Mucosa of descending colon (tissue), 3 donors: ENCODE results near the gene CACNA1E. TPM values are rescaled to one million over a fixed set of nuclear protein-coding genes. Genes with fewer than 3 reads are reported as not detected.
A peak's percentile ranks its signal among the peaks of the same experiment; 100 is the strongest.

ENCODE experiments used
- ATAC-seq: fragments of 200-7000 bp; cut with Tn5 transposase; one replicate; pipeline ENCODE4 v1.9.1; 2020; ENCODE audit warnings: mild to moderate bottlenecking, moderate library complexity
- DNase-seq, 3 donors: peaks; one replicate each; pipeline ENCODE4 v3.0.0-alpha.2; 2020
- H3K36me3 ChIP-seq: fragments of 200-600 bp; one replicate; pipeline ENCODE4 v1.8.0; 2021; ENCODE audit warnings: low read depth, mild to moderate bottlenecking
- H3K4me1 ChIP-seq: fragments of 200-600 bp; one replicate; pipeline ENCODE4 v1.8.0; 2021; ENCODE audit warnings: low read depth, mild to moderate bottlenecking
- H3K4me3 ChIP-seq: fragments of 200-600 bp; one replicate; pipeline ENCODE4 v1.8.0; 2021; ENCODE audit warnings: mild to moderate bottlenecking
- H3K9me3 ChIP-seq: fragments of 200-600 bp; one replicate; pipeline ENCODE4 v1.8.0; 2021; ENCODE audit warnings: mild to moderate bottlenecking
- CTCF ChIP-seq: fragments of 200-600 bp; IDR thresholded peaks from one replicate; pipeline ENCODE4 v1.8.0; 2022; ENCODE audit warnings: antibody characterized with exemption, mild to moderate bottlenecking
- intact Hi-C, 2 donors: fragments of 100-400 bp; cut with DNase I in 1 of 2; cut with micrococcal nuclease in 1 of 2; formaldehyde crosslinking; loops; one replicate each; pipeline versions ENCODE4 v1.11.0 to v1.11.1; 2022; cut with DNase I, micrococcal nuclease
- total RNA-seq, 3 donors: library from RNA; stranded (reverse); fragmentation: NEBNext Ultra II Directional in 2 of 3; extraction: Animal tissue kit (Norgen Biotek cat#: 25700) in 2 of 3; gene quantifications; one replicate each; pipeline versions ENCODE4 v1.2.1 to v1.2.4, GENCODE V29; 2021 to 2023
- donor health status: DM: no; HTN: no; CAD: no; lungs with moderate emphysema.
- donor health status: DM: no; HTN: no; CAD: no.
- donor health status: DM: no; HTN: yes; CAD: no.

The CACNA1E gene
- total RNA-seq, 3 donors from 2014 or later: 0.09 to 1.4 (median 0.22) TPM

- intact Hi-C loops: no loop called here
- Histone ChIP-seq H3K4me1 (no peaks in the 10 kb centered on the region), H3K4me3 (no peak overlapping the region), H3K9me3 (no peaks in the 10 kb centered on the region), H3K36me3 (no peaks in the 10 kb centered on the region)
- peak; percentile 78 for ATAC-seq
- DNase-seq: no peak
- no peak for TF ChIP-seq CTCF
Observed at GRCh38 chr1:181659321-181659957, 176.1 kb downstream of the CACNA1E start.

GRCh38 chr1:181660621-181661020 lies 177.3 kb downstream of the CACNA1E start:
- intact Hi-C loops: no loop called here
- TF ChIP-seq CTCF: no peak
- no peak for DNase-seq
- ATAC-seq: no peak
- Histone ChIP-seq H3K9me3 (no peaks in the 10 kb centered on the region), H3K4me3 (no peak overlapping the region), H3K4me1 (no peaks in the 10 kb centered on the region), H3K36me3 (no peaks in the 10 kb centered on the region)

GRCh38 chr1:181661569-181661968 lies 178.3 kb downstream of the CACNA1E start:
- ATAC-seq (no peak), DNase-seq (no peak)
- no peaks in the 10 kb centered on the region for H3K4me1 ChIP-seq
- H3K36me3 ChIP-seq: no peaks in the 10 kb centered on the region
- intact Hi-C loops: no loop called here
- H3K4me3 ChIP-seq: no peak overlapping the region
- TF ChIP-seq CTCF: no peak
- no peaks in the 10 kb centered on the region for H3K9me3 ChIP-seq

- ATAC-seq (no peak), DNase-seq (no peak)
- H3K4me3 ChIP-seq: no peak overlapping the region
- H3K36me3 ChIP-seq: no peaks in the 10 kb centered on the region
- intact Hi-C loops: no loop called here
- no peaks in the 10 kb centered on the region for H3K9me3 ChIP-seq
- H3K4me1 ChIP-seq: no peaks in the 10 kb centered on the region
- no peak for TF ChIP-seq CTCF
Observed at GRCh38 chr1:181662606-181663005, 179.3 kb downstream of the CACNA1E start.

- no peak for TF ChIP-seq CTCF
- Histone ChIP-seq H3K36me3 (no peaks in the 10 kb centered on the region), H3K4me1 (no peaks in the 10 kb centered on the region), H3K4me3 (no peak overlapping the region), H3K9me3 (no peaks in the 10 kb centered on the region)
- intact Hi-C loops: no loop called here
- ATAC-seq (no peak), DNase-seq (no peak)
Observed at GRCh38 chr1:181664543-181664942, 181.2 kb downstream of the CACNA1E start.

GRCh38 chr1:181669246-181669645 lies 185.9 kb downstream of the CACNA1E start:
- Histone ChIP-seq H3K4me3 (no peak overlapping the region), H3K4me1 (no peaks in the 10 kb centered on the region), H3K36me3 (no peaks in the 10 kb centered on the region), H3K9me3 (no peaks in the 10 kb centered on the region)
- TF ChIP-seq CTCF: no peak
- intact Hi-C loops: no loop called here
- no peak for DNase-seq
- ATAC-seq: no peak
